WTC11 (cell line): ENCODE data around the gene C1QTNF12. TPM values are rescaled to one million over a fixed set of nuclear protein-coding genes. Genes with fewer than 3 reads are reported as not detected.

ENCODE experiments used
- ARID4B ChIP-seq: sonication (generic); formaldehyde crosslinking; IDR thresholded peaks from 2 replicates; pipeline ENCODE4 v1.8.0; 2023; ENCODE audit warnings: missing genetic modification reagents, mild to moderate bottlenecking, borderline replicate concordance
- ATF1 ChIP-seq: sonication (generic); formaldehyde crosslinking; IDR thresholded peaks from 2 replicates; pipeline ENCODE4 v1.8.1; 2023; ENCODE audit warnings: mild to moderate bottlenecking, moderate library complexity, missing genetic modification reagents
- ATF2 ChIP-seq: sonication (generic); formaldehyde crosslinking; IDR thresholded peaks from 2 replicates; pipeline ENCODE4 v1.8.1; 2022; ENCODE audit warnings: low read depth, missing genetic modification reagents, borderline replicate concordance
- CREB1 ChIP-seq: sonication (generic); formaldehyde crosslinking; IDR thresholded peaks from 2 replicates; pipeline ENCODE4 v1.8.0; 2023; ENCODE audit warnings: mild to moderate bottlenecking, missing genetic modification reagents
- E2F4 ChIP-seq: sonication (generic); formaldehyde crosslinking; IDR thresholded peaks from 2 replicates; pipeline ENCODE4 v1.8.1; 2022; ENCODE audit warnings: low read depth, mild to moderate bottlenecking, moderate library complexity, missing genetic modification reagents, borderline replicate concordance
- E2F5 ChIP-seq: sonication (generic); formaldehyde crosslinking; IDR thresholded peaks from 2 replicates; pipeline ENCODE4 v1.8.1; 2022; ENCODE audit warnings: mild to moderate bottlenecking, moderate library complexity, missing genetic modification reagents
- FOXP1 ChIP-seq: sonication (generic); formaldehyde crosslinking; IDR thresholded peaks from 2 replicates; pipeline ENCODE4 v1.8.0; 2022; ENCODE audit warnings: missing genetic modification reagents, mild to moderate bottlenecking, moderate library complexity, borderline replicate concordance
- MXD4 ChIP-seq: fragments of 250-450 bp; sonication (Bioruptor Pico); IDR thresholded peaks from 2 replicates; pipeline ENCODE4 v1.8.0; 2021; ENCODE audit warnings: mild to moderate bottlenecking, moderate library complexity, borderline replicate concordance
- NFATC4 ChIP-seq: fragments of 250-450 bp; sonication (Bioruptor Pico); IDR thresholded peaks from 2 replicates; pipeline ENCODE4 v1.9.0; 2021; ENCODE audit warnings: mild to moderate bottlenecking
- NFYB ChIP-seq: sonication (generic); formaldehyde crosslinking; conservative IDR thresholded peaks from 2 replicates; pipeline ENCODE4 v1.8.0; 2022; ENCODE audit warnings: low read depth, missing genetic modification reagents
- NR1H2 ChIP-seq: sonication (generic); formaldehyde crosslinking; IDR thresholded peaks from 2 replicates; pipeline ENCODE4 v1.9.0; 2021; ENCODE audit warnings: mild to moderate bottlenecking, moderate library complexity, missing genetic modification reagents
- TEAD1 ChIP-seq: sonication (generic); formaldehyde crosslinking; IDR thresholded peaks from 2 replicates; pipeline ENCODE4 v1.8.0; 2022; ENCODE audit warnings: mild to moderate bottlenecking, missing genetic modification reagents
- TP53 ChIP-seq: sonication (generic); formaldehyde crosslinking; IDR thresholded peaks from 2 replicates; pipeline ENCODE4 v1.8.1; 2023; ENCODE audit warnings: mild to moderate bottlenecking, missing genetic modification reagents
- ZBTB21 ChIP-seq: sonication (generic); formaldehyde crosslinking; IDR thresholded peaks from 2 replicates; pipeline ENCODE4 v1.8.1; 2023; ENCODE audit warnings: mild to moderate bottlenecking, missing genetic modification reagents, borderline replicate concordance
- ZBTB43 ChIP-seq: sonication (generic); formaldehyde crosslinking; IDR thresholded peaks from 2 replicates; pipeline ENCODE4 v1.8.1; 2023; ENCODE audit warnings: mild to moderate bottlenecking, missing genetic modification reagents
- ZNF396 ChIP-seq: fragments of 250-450 bp; sonication (Bioruptor Pico); IDR thresholded peaks from 2 replicates; pipeline ENCODE4 v1.8.0; 2021; ENCODE audit warnings: mild to moderate bottlenecking, moderate library complexity, borderline replicate concordance
- ZNF671 ChIP-seq: fragments of 250-450 bp; sonication (Bioruptor Pico); IDR thresholded peaks from 2 replicates; pipeline ENCODE4 v1.8.0; 2021; ENCODE audit warnings: mild to moderate bottlenecking
- total RNA-seq: library from RNA; stranded (reverse); gene quantifications from 3 replicates; pipeline ENCODE4 v1.2.3, GENCODE V29; 2021
- TF ChIP-seq, protein P1 (sequence below): sonication (generic); formaldehyde crosslinking; conservative IDR thresholded peaks from 2 replicates; pipeline ENCODE4 v1.8.1; 2023; ENCODE audit warnings: mild to moderate bottlenecking, low read depth, missing genetic modification reagents, moderate library complexity
- TF ChIP-seq, protein P2 (sequence below): fragments of 250-450 bp; sonication (Bioruptor Pico); IDR thresholded peaks from 2 replicates; pipeline ENCODE4 v1.9.0; 2021; ENCODE audit warnings: mild to moderate bottlenecking
- TF ChIP-seq, protein P3 (sequence below): sonication (generic); formaldehyde crosslinking; conservative IDR thresholded peaks from 2 replicates; pipeline ENCODE4 v1.8.1; 2022; ENCODE audit warnings: mild to moderate bottlenecking, missing genetic modification reagents
- TF ChIP-seq, protein P4 (sequence below): sonication (generic); formaldehyde crosslinking; IDR thresholded peaks from 2 replicates; pipeline ENCODE4 v1.8.1; 2023; ENCODE audit warnings: mild to moderate bottlenecking, missing genetic modification reagents, moderate library complexity
- TF ChIP-seq, protein P5 (sequence below): fragments of 250-450 bp; sonication (Bioruptor Pico); IDR thresholded peaks from 2 replicates; pipeline ENCODE4 v2.1.2; 2022; ENCODE audit warnings: mild to moderate bottlenecking, moderate library complexity

C1QTNF12 gene
- total RNA-seq, 1 experiment from 2014 or later, result 10.3 TPM

- TF ChIP-seq ARID4B (CRISPR knock-in tag) (peak; percentile 80; the same call in 1 of the 2 replicates), FOXP1 (peak; percentile 76), ZNF671 (CRISPR knock-in tag) (no peak), NR1H2 (CRISPR knock-in tag) (no peak), TP53 (CRISPR knock-in tag) (0 out of 2 replicates have a peak, but pooled peaks have one; percentile 22), MXD4 (CRISPR knock-in tag) (no peak), ZNF396 (CRISPR knock-in tag) (no peak), E2F4 (CRISPR knock-in tag) (no peak), E2F5 (CRISPR knock-in tag) (peak; percentile 37; the same call in 1 of the 2 replicates), ZBTB43 (CRISPR knock-in tag) (0 out of 2 replicates have a peak, but pooled peaks have one; percentile 16), ATF2 (CRISPR knock-in tag) (no peak), TEAD1 (peak; percentile 75; the same call in 1 of the 2 replicates), ATF1 (CRISPR knock-in tag) (no peak), NFATC4 (CRISPR knock-in tag) (no peak), CREB1 (CRISPR knock-in tag) (no peak), ZBTB21 (CRISPR knock-in tag) (no peak), NFYB (CRISPR knock-in tag) (no peak)
- TF ChIP-seq, protein P1, sequence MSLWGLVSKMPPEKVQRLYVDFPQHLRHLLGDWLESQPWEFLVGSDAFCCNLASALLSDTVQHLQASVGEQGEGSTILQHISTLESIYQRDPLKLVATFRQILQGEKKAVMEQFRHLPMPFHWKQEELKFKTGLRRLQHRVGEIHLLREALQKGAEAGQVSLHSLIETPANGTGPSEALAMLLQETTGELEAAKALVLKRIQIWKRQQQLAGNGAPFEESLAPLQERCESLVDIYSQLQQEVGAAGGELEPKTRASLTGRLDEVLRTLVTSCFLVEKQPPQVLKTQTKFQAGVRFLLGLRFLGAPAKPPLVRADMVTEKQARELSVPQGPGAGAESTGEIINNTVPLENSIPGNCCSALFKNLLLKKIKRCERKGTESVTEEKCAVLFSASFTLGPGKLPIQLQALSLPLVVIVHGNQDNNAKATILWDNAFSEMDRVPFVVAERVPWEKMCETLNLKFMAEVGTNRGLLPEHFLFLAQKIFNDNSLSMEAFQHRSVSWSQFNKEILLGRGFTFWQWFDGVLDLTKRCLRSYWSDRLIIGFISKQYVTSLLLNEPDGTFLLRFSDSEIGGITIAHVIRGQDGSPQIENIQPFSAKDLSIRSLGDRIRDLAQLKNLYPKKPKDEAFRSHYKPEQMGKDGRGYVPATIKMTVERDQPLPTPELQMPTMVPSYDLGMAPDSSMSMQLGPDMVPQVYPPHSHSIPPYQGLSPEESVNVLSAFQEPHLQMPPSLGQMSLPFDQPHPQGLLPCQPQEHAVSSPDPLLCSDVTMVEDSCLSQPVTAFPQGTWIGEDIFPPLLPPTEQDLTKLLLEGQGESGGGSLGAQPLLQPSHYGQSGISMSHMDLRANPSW (CRISPR knock-in tag), result peak; percentile 83; the same call in 1 of the 2 replicates
- TF ChIP-seq, protein P2, sequence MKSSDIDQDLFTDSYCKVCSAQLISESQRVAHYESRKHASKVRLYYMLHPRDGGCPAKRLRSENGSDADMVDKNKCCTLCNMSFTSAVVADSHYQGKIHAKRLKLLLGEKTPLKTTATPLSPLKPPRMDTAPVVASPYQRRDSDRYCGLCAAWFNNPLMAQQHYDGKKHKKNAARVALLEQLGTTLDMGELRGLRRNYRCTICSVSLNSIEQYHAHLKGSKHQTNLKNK (CRISPR knock-in tag), result no peak
- TF ChIP-seq, protein P3, sequence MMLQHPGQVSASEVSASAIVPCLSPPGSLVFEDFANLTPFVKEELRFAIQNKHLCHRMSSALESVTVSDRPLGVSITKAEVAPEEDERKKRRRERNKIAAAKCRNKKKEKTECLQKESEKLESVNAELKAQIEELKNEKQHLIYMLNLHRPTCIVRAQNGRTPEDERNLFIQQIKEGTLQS (CRISPR knock-in tag), result no peak
- TF ChIP-seq, protein P4, sequence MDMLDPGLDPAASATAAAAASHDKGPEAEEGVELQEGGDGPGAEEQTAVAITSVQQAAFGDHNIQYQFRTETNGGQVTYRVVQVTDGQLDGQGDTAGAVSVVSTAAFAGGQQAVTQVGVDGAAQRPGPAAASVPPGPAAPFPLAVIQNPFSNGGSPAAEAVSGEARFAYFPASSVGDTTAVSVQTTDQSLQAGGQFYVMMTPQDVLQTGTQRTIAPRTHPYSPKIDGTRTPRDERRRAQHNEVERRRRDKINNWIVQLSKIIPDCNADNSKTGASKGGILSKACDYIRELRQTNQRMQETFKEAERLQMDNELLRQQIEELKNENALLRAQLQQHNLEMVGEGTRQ (CRISPR knock-in tag), result peak; percentile 53
- TF ChIP-seq, protein P5, sequence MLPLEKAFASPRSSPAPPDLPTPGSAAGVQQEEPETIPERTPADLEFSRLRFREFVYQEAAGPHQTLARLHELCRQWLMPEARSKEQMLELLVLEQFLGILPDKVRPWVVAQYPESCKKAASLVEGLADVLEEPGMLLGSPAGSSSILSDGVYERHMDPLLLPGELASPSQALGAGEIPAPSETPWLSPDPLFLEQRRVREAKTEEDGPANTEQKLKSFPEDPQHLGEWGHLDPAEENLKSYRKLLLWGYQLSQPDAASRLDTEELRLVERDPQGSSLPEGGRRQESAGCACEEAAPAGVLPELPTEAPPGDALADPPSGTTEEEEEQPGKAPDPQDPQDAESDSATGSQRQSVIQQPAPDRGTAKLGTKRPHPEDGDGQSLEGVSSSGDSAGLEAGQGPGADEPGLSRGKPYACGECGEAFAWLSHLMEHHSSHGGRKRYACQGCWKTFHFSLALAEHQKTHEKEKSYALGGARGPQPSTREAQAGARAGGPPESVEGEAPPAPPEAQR, result no peak
Observed at GRCh38 chr1:1273512-1274298, 27.2 kb upstream of the C1QTNF12 start, which contains the start of gene UBE2J2 (continued).
